Testis (tissue), 3 donors: ENCODE results near the gene ASPHD2. TPM values are rescaled to one million over a fixed set of nuclear protein-coding genes. Genes with fewer than 3 reads are reported as not detected.

ENCODE experiments used
- DNase-seq: peaks from one replicate; pipeline ENCODE4 v3.0.0-alpha.2; 2019
- H3K27ac ChIP-seq, 2 donors: fragments of 200-600 bp; sonication (generic); one replicate each; pipeline ENCODE4 v1.5.1; 2019
- H3K27me3 ChIP-seq: fragments of 200-600 bp; sonication (generic); one replicate; pipeline ENCODE4 v1.5.1; 2019
- H3K36me3 ChIP-seq: fragments of 200-600 bp; sonication (generic); one replicate; pipeline ENCODE4 v1.5.1; 2017; ENCODE audit warnings: low read depth; ENCODE audit errors: missing control alignments
- H3K4me1 ChIP-seq: fragments of 200-600 bp; sonication (generic); one replicate; pipeline ENCODE4 v1.5.1; 2019
- H3K4me3 ChIP-seq, 2 donors: fragments of 200-600 bp; sonication (generic); one replicate each; pipeline ENCODE4 v1.5.1; 2017 to 2019
- H3K9me3 ChIP-seq: fragments of 200-600 bp; sonication (generic); one replicate; pipeline ENCODE4 v1.5.1; 2017
- POLR2A ChIP-seq: fragments of 450-650 bp; IDR thresholded peaks from one replicate; pipeline ENCODE4 v1.6.1; 2017; ENCODE audit warnings: antibody characterized with exemption, mild to moderate bottlenecking, moderate library complexity
- intact Hi-C: fragments of 100-400 bp; cut with DNase I; formaldehyde crosslinking; loops from one replicate; pipeline ENCODE4 v1.15.1; 2023; ENCODE audit warnings: low total_unique reads
- polyA plus RNA-seq: library from polyadenylated mRNA; stranded (reverse); fragments of 350-450 nt; fragmentation: Illumina TruSeq; extraction: RNeasy Lipid Tissue Mini Kit (QIAGEN cat#74804); gene quantifications from one replicate; pipeline ENCODE4 v1.2.3, GENCODE V29; 2014; ENCODE audit warnings: low read depth, low replicate concordance; ENCODE audit not compliant: insufficient read depth
- small RNA-seq, 2 donors: library from RNA; depleted of rRNA; stranded (forward); fragments of <200 nt; gene quantifications; one replicate each; pipeline ENCODE3, GENCODE V24; 2016
- total RNA-seq, 2 donors: library from RNA; depleted of rRNA; stranded (reverse); fragments of >200 nt; gene quantifications; one replicate each; pipeline ENCODE4 v1.2.3, GENCODE V29; 2016
- TF ChIP-seq, protein P1 (sequence below), 3 experiments: fragments of 450-650 bp in 2 of 3; fragments of 200-600 bp in 1 of 3; sonication (generic) in 1 of 3; IDR thresholded peaks; one replicate each; pipeline ENCODE4 v1.5.1; 2016 to 2019; ENCODE audit warnings: antibody characterized with exemption in 3 of 3, mild to moderate bottlenecking in 2 of 3, moderate library complexity in 1 of 3

The ASPHD2 gene
- total and polyA plus RNA-seq, 3 donors from 2014 or later: 4.2 to 5.0 (median 4.8) TPM

GRCh38 chr22:26494506-26494905 lies 65.4 kb downstream of the ASPHD2 start:
- intact Hi-C loops: no loop called here
- Histone ChIP-seq H3K4me3 (no peak overlapping the region), H3K9me3 (no peaks in the 10 kb centered on the region), H3K27ac (no peak overlapping the region), H3K36me3 (no peaks in the 10 kb centered on the region), H3K4me1 (peaks cover 7% of the 10 kb centered on the region), H3K27me3 (no peaks in the 10 kb centered on the region)
- no peak for DNase-seq
- TF ChIP-seq, protein P1, sequence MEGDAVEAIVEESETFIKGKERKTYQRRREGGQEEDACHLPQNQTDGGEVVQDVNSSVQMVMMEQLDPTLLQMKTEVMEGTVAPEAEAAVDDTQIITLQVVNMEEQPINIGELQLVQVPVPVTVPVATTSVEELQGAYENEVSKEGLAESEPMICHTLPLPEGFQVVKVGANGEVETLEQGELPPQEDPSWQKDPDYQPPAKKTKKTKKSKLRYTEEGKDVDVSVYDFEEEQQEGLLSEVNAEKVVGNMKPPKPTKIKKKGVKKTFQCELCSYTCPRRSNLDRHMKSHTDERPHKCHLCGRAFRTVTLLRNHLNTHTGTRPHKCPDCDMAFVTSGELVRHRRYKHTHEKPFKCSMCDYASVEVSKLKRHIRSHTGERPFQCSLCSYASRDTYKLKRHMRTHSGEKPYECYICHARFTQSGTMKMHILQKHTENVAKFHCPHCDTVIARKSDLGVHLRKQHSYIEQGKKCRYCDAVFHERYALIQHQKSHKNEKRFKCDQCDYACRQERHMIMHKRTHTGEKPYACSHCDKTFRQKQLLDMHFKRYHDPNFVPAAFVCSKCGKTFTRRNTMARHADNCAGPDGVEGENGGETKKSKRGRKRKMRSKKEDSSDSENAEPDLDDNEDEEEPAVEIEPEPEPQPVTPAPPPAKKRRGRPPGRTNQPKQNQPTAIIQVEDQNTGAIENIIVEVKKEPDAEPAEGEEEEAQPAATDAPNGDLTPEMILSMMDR (IDR thresholded peaks at IDR 0.05): no peak
- TF ChIP-seq POLR2A: no peak

Small RNA genes lying within 50 kb of the gene (small RNA-seq; reads per million reads assigned to genes)
- 0 reads per million in 2 donors for gene RNA5SP495

Other genes with a start within 250 kb of the ASPHD2 start
- gene HPS4, start 54.5 kb downstream of the ASPHD2 start, total RNA-seq: 100 to 1,000 TPM; 103 to 110 TPM
- gene HPS4, start 54.5 kb downstream of the ASPHD2 start, polyA plus RNA-seq: 68.8 TPM
- gene SRRD, start 54.6 kb downstream of the ASPHD2 start, total RNA-seq: 10 to 100 TPM; 22.7 to 27.2 TPM
- gene SRRD, start 54.6 kb downstream of the ASPHD2 start, polyA plus RNA-seq: 37.9 TPM
- gene TFIP11, start 83.2 kb downstream of the ASPHD2 start, total RNA-seq: 10 to 100 TPM; 44.3 to 51.3 TPM
- 100 TPM for gene TFIP11, start 83.2 kb downstream of the ASPHD2 start, polyA plus RNA-seq
- gene TPST2, start 160.9 kb downstream of the ASPHD2 start, total RNA-seq: 100 to 1,000 TPM; 169 to 218 TPM
- gene TPST2, start 160.9 kb downstream of the ASPHD2 start, polyA plus RNA-seq: 32.8 TPM
- gene CRYBB1, start 188.8 kb downstream of the ASPHD2 start, total RNA-seq: not detected
- 0.80 TPM for gene CRYBB1, start 188.8 kb downstream of the ASPHD2 start, polyA plus RNA-seq
- 1 to 10 TPM in 1 of 2 donors, under 1 TPM in 1; 0.93 to 2.3 TPM for gene CRYBA4, start 192.7 kb downstream of the ASPHD2 start, total RNA-seq
- gene CRYBA4, start 192.7 kb downstream of the ASPHD2 start, polyA plus RNA-seq: 2.6 TPM
- 1 to 10 TPM; 2.4 to 3.3 TPM for gene MIAT, start 228.3 kb downstream of the ASPHD2 start, total RNA-seq
- 1.7 TPM for gene MIAT, start 228.3 kb downstream of the ASPHD2 start, polyA plus RNA-seq